Left kidney (tissue), 8 donors: ENCODE results near the gene DNAJC25. TPM values are rescaled to one million over a fixed set of nuclear protein-coding genes. Genes with fewer than 3 reads are reported as not detected.
"Not testable (repeated sequence)": the region's sequence is repeated elsewhere in the genome, so short reads cannot be mapped to it uniquely, and the experiment has no call there.

ENCODE experiments used
- DNase-seq: peaks from one replicate; pipeline ENCODE4 v3.0.0-alpha.2; 2013
- long read RNA-seq, 8 donors: transcript quantifications; one replicate each; lab custom pipeline, GENCODE V29; 2026
- polyA plus RNA-seq: library from polyadenylated mRNA; unstranded; fragments of 120-200 nt; gene quantifications from one replicate; pipeline ENCODE4 v1.2.1, GENCODE V29; 2013; ENCODE audit not compliant: insufficient read length

Gene DNAJC25
- polyA plus RNA-seq: 16.5 TPM
- long read RNA-seq, donor 1, partial matches to known transcripts: 13 of 18 reads
- long read RNA-seq, donor 1, other reads (novel, unspliced or antisense): 0 of 18 reads
- long read RNA-seq, donor 2, partial matches to known transcripts: 0 of 4 reads
- long read RNA-seq, donor 2, other reads (novel, unspliced or antisense): 0 of 4 reads
- long read RNA-seq, donor 3, transcript DNAJC25-201 (4 exons, 2,268 nt): major isoform, 7 of 7 reads
- long read RNA-seq, donor 3, partial matches to known transcripts: 0 of 7 reads
- long read RNA-seq, donor 3, other reads (novel, unspliced or antisense): 0 of 7 reads
- long read RNA-seq, donor 4: 0 reads
- long read RNA-seq, donor 5, transcript DNAJC25-201 (4 exons, 2,268 nt): major isoform, 7 of 10 reads
- long read RNA-seq, donor 5, partial matches to known transcripts: 0 of 10 reads
- long read RNA-seq, donor 5, other reads (novel, unspliced or antisense): 0 of 10 reads
- long read RNA-seq, donor 6: 0 reads
- long read RNA-seq, donor 7, transcript DNAJC25-202 (5 exons, 2,498 nt): major isoform, 6 of 10 reads
- long read RNA-seq, donor 7, partial matches to known transcripts: 0 of 10 reads
- long read RNA-seq, donor 7, other reads (novel, unspliced or antisense): 0 of 10 reads
- long read RNA-seq, donor 8, partial matches to known transcripts: 0 of 5 reads
- long read RNA-seq, donor 8, other reads (novel, unspliced or antisense): 0 of 5 reads

GRCh38 chr9:111631214-111631971 is at the start of gene DNAJC25:
Gene DNAJC25 (plus strand): TSS chr9:111631334. CDS start chr9:111631408, 74 bp downstream.
- DNase-seq: peak; percentile 97

- no peak for DNase-seq
These were observed 48.2 kb upstream of the DNAJC25 start for GRCh38 chr9:111582888-111583287.

GRCh38 chr9:111586378-111586777 is 44.8 kb upstream of the DNAJC25 start:
- DNase-seq: no peak

- no peak for DNase-seq
These were observed 42.3 kb upstream of the DNAJC25 start for GRCh38 chr9:111588846-111589245.

GRCh38 chr9:111597852-111598732 is 33.0 kb upstream of the DNAJC25 start:
- peak; percentile 79 for DNase-seq

- no peak for DNase-seq
These were observed 32.4 kb upstream of the DNAJC25 start for GRCh38 chr9:111598733-111599091.

- peak; percentile 89 for DNase-seq
These were observed 31.8 kb upstream of the DNAJC25 start, which contains the start of gene PTGR1 for GRCh38 chr9:111599092-111599954. Gene PTGR1 (minus strand): TSS chr9:111599647. CDS start chr9:111597422, 2,225 bp downstream.

- no peak for DNase-seq
These were observed 31.2 kb upstream of the DNAJC25 start for GRCh38 chr9:111599955-111600343.

- no peak for DNase-seq
These were observed 29.7 kb upstream of the DNAJC25 start for GRCh38 chr9:111601237-111602018.

GRCh38 chr9:111603041-111603440 is 28.1 kb upstream of the DNAJC25 start:
- no peak for DNase-seq

- no peak for DNase-seq
These were observed 27.0 kb upstream of the DNAJC25 start for GRCh38 chr9:111604054-111604615.

GRCh38 chr9:111605041-111605559 is 26.0 kb upstream of the DNAJC25 start:
- DNase-seq: no peak

GRCh38 chr9:111610149-111610548 is 21.0 kb upstream of the DNAJC25 start:
- no peak for DNase-seq

- peak; percentile 70 for DNase-seq
These were observed 20.3 kb upstream of the DNAJC25 start for GRCh38 chr9:111610845-111611244.

GRCh38 chr9:111613436-111614040 is 17.6 kb upstream of the DNAJC25 start:
- DNase-seq: no peak

- no peak for DNase-seq
These were observed 15.2 kb upstream of the DNAJC25 start for GRCh38 chr9:111615928-111616327.

- not testable (repeated sequence) for DNase-seq
These were observed 13.8 kb upstream of the DNAJC25 start for GRCh38 chr9:111617349-111617748.

GRCh38 chr9:111621895-111622480 is 9.1 kb upstream of the DNAJC25 start:
- DNase-seq: no peak
